Endothelial cell of umbilical vein (primary cell): Measurements from ENCODE around the gene MAP4K5. TPM values are rescaled to one million over a fixed set of nuclear protein-coding genes. Genes with fewer than 3 reads are reported as not detected.
"Not testable (repeated sequence)": the region's sequence is repeated elsewhere in the genome, so short reads cannot be mapped to it uniquely, and the experiment has no call there.

ENCODE experiments used
- BruUV-seq: library from RNA; stranded (reverse); fragments of 400-500 nt; replicated peaks from 2 replicates; lab custom pipeline; 2021; lab: Mats Ljungman, UMichigan
- CTCF ChIA-PET: fragments of 300-600, 350-600 bp; sonication (Branson Sonifier 250); formaldehyde crosslinking; loops from one replicate; lab custom pipeline; 2021; ENCODE audit warnings: antibody characterized with exemption, inconsistent platforms; lab: Charles Lee
- POLR2A ChIA-PET: fragments of 300-600, 350-600 bp; sonication (Branson Sonifier 250); formaldehyde crosslinking; loops from one replicate; lab custom pipeline; 2021; ENCODE audit warnings: antibody characterized with exemption, inconsistent platforms; lab: Charles Lee
- DNase-seq: peaks from one replicate; pipeline ENCODE4 v3.0.0-alpha.2; 2011; ENCODE audit warnings: low read depth, low spot score
- FAIRE-seq: peaks from 2 replicates; lab custom pipeline; 2011; peaks lifted over from hg19 to GRCh38; lab: Jason Lieb, UNC
- H2AFZ ChIP-seq: 2 replicates; pipeline ENCODE4 v1.6.0; 2012; ENCODE audit warnings: low read depth, low read length, control low read depth, inconsistent platforms
- H3K27ac ChIP-seq: 2 replicates; pipeline ENCODE4 v1.5.1; 2011; ENCODE audit warnings: low read depth, mild to moderate bottlenecking, control low read depth, low read length, moderate library complexity; ENCODE audit not compliant: insufficient read depth
- H3K27me3 ChIP-seq, 2 experiments: 2 replicates each; pipeline versions ENCODE4 v1.6.0 to v1.6.1; 2011; ENCODE audit warnings: low read length in 2 of 2, mixed read lengths in 1 of 2; ENCODE audit not compliant: control insufficient read depth in 2 of 2, insufficient read depth in 2 of 2
- H3K36me3 ChIP-seq, 2 experiments: 2 replicates in 1 of 2; 3 replicates in 1 of 2; pipeline ENCODE4 v1.5.1; 2011; ENCODE audit warnings: low read length in 2 of 2, mild to moderate bottlenecking in 1 of 2, moderate library complexity in 1 of 2; ENCODE audit not compliant: control insufficient read depth in 2 of 2, insufficient read depth in 2 of 2; ENCODE audit errors: extremely low read depth in 1 of 2
- H3K4me1 ChIP-seq: 3 replicates; pipeline ENCODE4 v1.5.1; 2011; ENCODE audit warnings: mild to moderate bottlenecking, low read length; ENCODE audit not compliant: control insufficient read depth, insufficient read depth; ENCODE audit errors: extremely low read depth
- H3K4me2 ChIP-seq: 2 replicates; pipeline ENCODE4 v1.6.1; 2011; ENCODE audit warnings: low read length, control low read depth, mixed read lengths; ENCODE audit not compliant: insufficient read depth
- H3K4me3 ChIP-seq, 3 experiments: fragments of 200-600 bp in 1 of 3; sonication (generic), shearing (Covaris generic) in 1 of 3; replicated peaks in 1 of 3; 2 replicates each; pipeline ENCODE4 v1.5.1; 2011 to 2016; ENCODE audit warnings: control low read depth in 3 of 3, low read length in 3 of 3, mild to moderate bottlenecking in 2 of 3, inconsistent platforms in 1 of 3, low read depth in 1 of 3, moderate library complexity in 1 of 3; ENCODE audit not compliant: insufficient read depth in 1 of 3
- H3K79me2 ChIP-seq: 2 replicates; pipeline ENCODE4 v1.6.0; 2012; ENCODE audit warnings: low read length, inconsistent platforms; ENCODE audit not compliant: control insufficient read depth, insufficient read depth
- H3K9ac ChIP-seq: replicated peaks from 2 replicates; pipeline ENCODE3; 2011; ENCODE audit warnings: low read length, control low read depth; ENCODE audit not compliant: insufficient read depth; ENCODE audit errors: extremely low read depth
- H3K9me1 ChIP-seq: replicated peaks from 3 replicates; pipeline ENCODE4 v1.6.0; 2011; ENCODE audit warnings: mild to moderate bottlenecking, low read length; ENCODE audit not compliant: control insufficient read depth, insufficient read depth; ENCODE audit errors: extremely low read depth
- H3K9me3 ChIP-seq: replicated peaks from 2 replicates; pipeline ENCODE4 v1.5.1; 2012; ENCODE audit warnings: low read length, inconsistent platforms; ENCODE audit not compliant: control insufficient read depth, insufficient read depth
- H4K20me1 ChIP-seq: replicated peaks from 2 replicates; pipeline ENCODE3; 2011; ENCODE audit warnings: mild to moderate bottlenecking, low read length; ENCODE audit not compliant: control insufficient read depth, insufficient read depth; ENCODE audit errors: extremely low read depth
- EZH2 ChIP-seq: IDR thresholded peaks from 2 replicates; pipeline ENCODE4 v1.6.1; 2012; ENCODE audit warnings: borderline replicate concordance, low read depth, mild to moderate bottlenecking, moderate library complexity, low read length, inconsistent platforms; ENCODE audit not compliant: severe bottlenecking
- FOS ChIP-seq: IDR thresholded peaks from 2 replicates; pipeline ENCODE4 v1.6.1; 2011; ENCODE audit warnings: mild to moderate bottlenecking, low read length, moderate library complexity, borderline replicate concordance; ENCODE audit not compliant: insufficient read depth
- GATA2 ChIP-seq: IDR thresholded peaks from 2 replicates; pipeline ENCODE4 v1.7.0; 2011; ENCODE audit warnings: low read depth, mild to moderate bottlenecking, moderate library complexity, mixed read lengths, low read length; ENCODE audit not compliant: insufficient read length, insufficient read depth
- JUN ChIP-seq: IDR thresholded peaks from 2 replicates; pipeline ENCODE4 v1.6.1; 2011; ENCODE audit warnings: borderline replicate concordance, low read depth; ENCODE audit not compliant: insufficient read length, insufficient read depth
- MYC ChIP-seq: IDR thresholded peaks from one replicate; pipeline ENCODE4 v1.6.1; 2011; ENCODE audit warnings: mild to moderate bottlenecking, low read depth, low read length
- POLR2AphosphoS5 ChIP-seq: IDR thresholded peaks from 2 replicates; pipeline ENCODE4 v1.6.1; 2012; ENCODE audit warnings: low read depth, mild to moderate bottlenecking, control low read depth, low read length, moderate library complexity; ENCODE audit not compliant: insufficient read depth
- dilution Hi-C: fragments of 300-500 bp; cut with MboI; formaldehyde crosslinking; loops from one replicate; pipeline ENCODE4 v1.15.0; 2019; ENCODE audit warnings: low sequenced_read_pairs; ENCODE audit not compliant: extremely low pct_ligation_motif_present
- intact Hi-C: fragments of 100-400 bp; cut with micrococcal nuclease; formaldehyde crosslinking; loops from one replicate; pipeline ENCODE4 v1.10.0; 2022
- polyA plus RNA-seq, 4 experiments: library from polyadenylated mRNA; depleted of rRNA in 3 of 4; stranded (reverse) in 3 of 4; unstranded in 1 of 4; fragments of >200 nt; gene quantifications; 2 replicates each; pipeline versions ENCODE4 v1.2.1 to v1.2.3, GENCODE V29; 2011 to 2012; ENCODE audit warnings: missing spikeins in 1 of 4
- total RNA-seq: library from RNA; stranded (reverse); gene quantifications from 2 replicates; pipeline ENCODE4 v1.2.3, GENCODE V29; 2021
- TF ChIP-seq, protein P1 (sequence below), 2 donors: IDR thresholded peaks; 1 replicate in 1 of 2; 2 replicates in 1 of 2; pipeline ENCODE4 v1.5.1; 2011; ENCODE audit warnings: low read length in 2 of 2, mild to moderate bottlenecking in 2 of 2, moderate library complexity in 2 of 2, control low read depth in 1 of 2, inconsistent platforms in 1 of 2, low read depth in 1 of 2; ENCODE audit not compliant: insufficient read depth in 1 of 2; ENCODE audit errors: extremely low read depth in 1 of 2
- TF ChIP-seq, protein P2 (sequence below): IDR thresholded peaks from 2 replicates; pipeline ENCODE4 v1.6.1; 2011; ENCODE audit not compliant: insufficient read depth, insufficient read length

MAP4K5 gene
- total and polyA plus RNA-seq, 2 donors (not counting 3 experiments of a cell fraction or from before 2014, with no cell fraction given), result 17.4 to 73.7 TPM

- Histone ChIP-seq H3K79me2 (peaks cover 88% of the 10 kb centered on the region), H3K36me3 (no peaks in the 10 kb centered on the region), H3K4me2 (no peak overlapping the region), H4K20me1 (peaks cover 9% of the 10 kb centered on the region), H3K27me3 (no peaks in the 10 kb centered on the region), H3K4me1 (no peaks in the 10 kb centered on the region), H3K9me3 (no peaks in the 10 kb centered on the region), H2AFZ (no peak overlapping the region), H3K9ac (no peak overlapping the region), H3K9me1 (no peaks in the 10 kb centered on the region), H3K4me3 (no peak overlapping the region), H3K27ac (no peak overlapping the region)
- dilution Hi-C loops (no loop called here), intact Hi-C loops (no loop called here)
- DNase-seq (no peak), FAIRE-seq (no peak)
- no TSS peak for BruUV-seq
- TF ChIP-seq POLR2AphosphoS5 (no peak), JUN (no peak), GATA2 (no peak), MYC (no peak), EZH2 (no peak), FOS (no peak)
- TF ChIP-seq, protein P1, sequence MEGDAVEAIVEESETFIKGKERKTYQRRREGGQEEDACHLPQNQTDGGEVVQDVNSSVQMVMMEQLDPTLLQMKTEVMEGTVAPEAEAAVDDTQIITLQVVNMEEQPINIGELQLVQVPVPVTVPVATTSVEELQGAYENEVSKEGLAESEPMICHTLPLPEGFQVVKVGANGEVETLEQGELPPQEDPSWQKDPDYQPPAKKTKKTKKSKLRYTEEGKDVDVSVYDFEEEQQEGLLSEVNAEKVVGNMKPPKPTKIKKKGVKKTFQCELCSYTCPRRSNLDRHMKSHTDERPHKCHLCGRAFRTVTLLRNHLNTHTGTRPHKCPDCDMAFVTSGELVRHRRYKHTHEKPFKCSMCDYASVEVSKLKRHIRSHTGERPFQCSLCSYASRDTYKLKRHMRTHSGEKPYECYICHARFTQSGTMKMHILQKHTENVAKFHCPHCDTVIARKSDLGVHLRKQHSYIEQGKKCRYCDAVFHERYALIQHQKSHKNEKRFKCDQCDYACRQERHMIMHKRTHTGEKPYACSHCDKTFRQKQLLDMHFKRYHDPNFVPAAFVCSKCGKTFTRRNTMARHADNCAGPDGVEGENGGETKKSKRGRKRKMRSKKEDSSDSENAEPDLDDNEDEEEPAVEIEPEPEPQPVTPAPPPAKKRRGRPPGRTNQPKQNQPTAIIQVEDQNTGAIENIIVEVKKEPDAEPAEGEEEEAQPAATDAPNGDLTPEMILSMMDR (IDR thresholded peaks at IDR 0.05; ENCODE audit: extremely low read depth in 1 of 2, insufficient read depth in 1 of 2, low read depth in 1 of 2, low read length in 2 of 2), result no peak
- TF ChIP-seq, protein P2, sequence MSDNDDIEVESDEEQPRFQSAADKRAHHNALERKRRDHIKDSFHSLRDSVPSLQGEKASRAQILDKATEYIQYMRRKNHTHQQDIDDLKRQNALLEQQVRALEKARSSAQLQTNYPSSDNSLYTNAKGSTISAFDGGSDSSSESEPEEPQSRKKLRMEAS, result no peak
- ChIA-PET CTCF (no interaction called here), POLR2A (no interaction called here)
These were observed 22.2 kb downstream of the MAP4K5 start for GRCh38 chr14:50510157-50510556.

- H3K9me1 ChIP-seq, POLR2A ChIA-PET, DNase-seq, H3K27ac ChIP-seq, FAIRE-seq, H3K9me3 ChIP-seq, H4K20me1 ChIP-seq, dilution Hi-C loops, H3K4me1 ChIP-seq, CTCF ChIA-PET, H3K36me3 ChIP-seq, H3K27me3 ChIP-seq, H3K9ac ChIP-seq, H3K4me3 ChIP-seq, H3K4me2 ChIP-seq, intact Hi-C loops, H2AFZ ChIP-seq, BruUV-seq: not testable (repeated sequence)
- H3K79me2 ChIP-seq, result peaks cover 72% of the 10 kb centered on the region
These were observed 25.3 kb downstream of the MAP4K5 start for GRCh38 chr14:50507078-50507477.
